Right renal cortex interstitium (tissue), 3 donors: ENCODE data around the gene SOX13. TPM values are rescaled to one million over a fixed set of nuclear protein-coding genes. Genes with fewer than 3 reads are reported as not detected.

Source experiments
- DNase-seq, 3 donors: peaks; one replicate each; pipeline ENCODE4 v3.0.0-alpha.2; 2013; ENCODE audit warnings: low read depth in 3 of 3, low spot score in 2 of 3
- polyA plus RNA-seq, 3 donors: library from polyadenylated mRNA; unstranded; fragments of 120-200 nt; gene quantifications; one replicate each; pipeline ENCODE4 v1.2.1, GENCODE V29; 2013; ENCODE audit not compliant: insufficient read length in 3 of 3

Gene SOX13
- polyA plus RNA-seq, 3 donors: 37.9 to 40.9 (median 40.6) TPM

GRCh38 chr1:204176049-204176448, 103.1 kb downstream of the SOX13 start:
- DNase-seq: no peak

DNA sequence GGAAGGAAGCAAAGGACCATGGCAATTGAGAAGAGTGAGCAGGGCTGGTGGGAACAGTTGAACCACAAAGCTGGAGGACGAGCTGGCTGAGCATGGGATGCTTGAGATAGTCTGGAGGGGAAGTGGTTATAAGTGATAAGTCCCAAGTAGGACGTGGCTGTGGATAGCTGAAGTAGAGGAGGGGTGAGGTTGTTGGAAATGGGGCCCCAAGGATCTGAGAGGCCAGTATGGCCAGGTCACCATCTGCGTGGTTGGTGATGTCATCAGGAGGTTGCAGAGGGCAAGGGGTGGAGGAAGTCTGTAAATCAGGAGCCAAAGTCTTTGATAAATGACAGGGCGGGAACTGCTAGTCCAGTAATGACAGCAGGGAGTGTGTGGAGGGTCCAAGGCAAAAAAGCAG, 104.2 kb downstream of the SOX13 start:
- no peak for DNase-seq

Other genes starting within 250 kb of the SOX13 start
- 100 to 1,000 TPM; 287 to 313 (median 302) TPM for gene SNRPE, start 211.5 kb upstream of the SOX13 start, polyA plus RNA-seq
- gene ETNK2, start 78.9 kb downstream of the SOX13 start, polyA plus RNA-seq: 10 to 100 TPM; 24.2 to 27.6 (median 25.0) TPM
- 100 to 1,000 TPM in 2 of 3 donors, 10 to 100 TPM in 1; 64.3 to 197 (median 111) TPM for gene REN, start 93.2 kb downstream of the SOX13 start, polyA plus RNA-seq
- 1 to 10 TPM in 2 of 3 donors, under 1 TPM in 1; 0.35 to 1.4 (median 1.3) TPM for gene KISS1, start 123.4 kb downstream of the SOX13 start, polyA plus RNA-seq
- 1 to 10 TPM; 2.8 to 4.1 (median 3.7) TPM for gene GOLT1A, start 140.9 kb downstream of the SOX13 start, polyA plus RNA-seq